HEK293 (cell line): ENCODE results near the gene RPS21.

Experiments used
- IKZF3 ChIP-seq: fragments of 450-650 bp; IDR thresholded peaks from 2 replicates; pipeline ENCODE4 v1.5.0; 2018; ENCODE audit warnings: missing biosample characterization, mild to moderate bottlenecking, missing genetic modification characterization, moderate library complexity
- KLF9 ChIP-seq: fragments of 450-650 bp; formaldehyde crosslinking; IDR thresholded peaks from 2 replicates; pipeline ENCODE4 v1.5.1; 2016; ENCODE audit warnings: missing biosample characterization, missing genetic modification characterization, low read depth
- SP7 ChIP-seq: fragments of 450-650 bp; formaldehyde crosslinking; IDR thresholded peaks from 2 replicates; pipeline ENCODE4 v1.5.1; 2016; ENCODE audit warnings: missing biosample characterization, missing genetic modification characterization
- YY1 ChIP-seq: fragments of 450-650 bp; formaldehyde crosslinking; IDR thresholded peaks from 2 replicates; pipeline ENCODE4 v1.5.1; 2018; ENCODE audit warnings: missing biosample characterization, missing genetic modification characterization
- ZBTB21 ChIP-seq: fragments of 450-650 bp; formaldehyde crosslinking; IDR thresholded peaks from 2 replicates; pipeline ENCODE4 v1.5.1; 2017; ENCODE audit warnings: missing biosample characterization, missing genetic modification characterization
- ZBTB48 ChIP-seq: fragments of 450-650 bp; formaldehyde crosslinking; IDR thresholded peaks from 2 replicates; pipeline ENCODE4 v1.5.1; 2016; ENCODE audit warnings: missing biosample characterization, missing genetic modification characterization
- ZEB2 ChIP-seq: fragments of 450-650 bp; formaldehyde crosslinking; IDR thresholded peaks from 2 replicates; pipeline ENCODE4 v1.5.1; 2016; ENCODE audit warnings: missing biosample characterization, missing genetic modification characterization
- ZNF423 ChIP-seq: fragments of 450-650 bp; formaldehyde crosslinking; IDR thresholded peaks from 2 replicates; pipeline ENCODE4 v1.5.1; 2016; ENCODE audit warnings: missing biosample characterization, missing genetic modification characterization
- ZNF510 ChIP-seq: fragments of 450-650 bp; formaldehyde crosslinking; IDR thresholded peaks from 2 replicates; pipeline ENCODE4 v1.5.1; 2018; ENCODE audit warnings: mild to moderate bottlenecking, missing genetic modification characterization, missing biosample characterization; ENCODE audit not compliant: insufficient replicate concordance
- ZNF549 ChIP-seq: fragments of 450-650 bp; IDR thresholded peaks from 2 replicates; pipeline ENCODE4 v1.5.1; 2018; ENCODE audit warnings: missing biosample characterization, missing genetic modification characterization, mild to moderate bottlenecking, inconsistent platforms, moderate library complexity
- TF ChIP-seq, protein P1 (sequence below): fragments of 450-650 bp; formaldehyde crosslinking; IDR thresholded peaks from 2 replicates; pipeline ENCODE4 v1.5.1; 2016; ENCODE audit warnings: missing biosample characterization, missing genetic modification characterization
- TF ChIP-seq, protein P2 (sequence below): fragments of 450-650 bp; formaldehyde crosslinking; IDR thresholded peaks from 2 replicates; pipeline ENCODE4 v1.5.1; 2016; ENCODE audit warnings: missing biosample characterization, missing genetic modification characterization
- TF ChIP-seq, protein P3 (sequence below): fragments of 450-650 bp; formaldehyde crosslinking; optimal IDR thresholded peaks from 2 replicates; pipeline ENCODE3; 2016; ENCODE audit warnings: missing biosample characterization, mild to moderate bottlenecking, missing genetic modification characterization
- TF ChIP-seq, protein P4 (sequence below): fragments of 450-650 bp; formaldehyde crosslinking; IDR thresholded peaks from 2 replicates; pipeline ENCODE4 v1.5.1; 2016; ENCODE audit warnings: missing biosample characterization, missing genetic modification characterization, borderline replicate concordance

DNA sequence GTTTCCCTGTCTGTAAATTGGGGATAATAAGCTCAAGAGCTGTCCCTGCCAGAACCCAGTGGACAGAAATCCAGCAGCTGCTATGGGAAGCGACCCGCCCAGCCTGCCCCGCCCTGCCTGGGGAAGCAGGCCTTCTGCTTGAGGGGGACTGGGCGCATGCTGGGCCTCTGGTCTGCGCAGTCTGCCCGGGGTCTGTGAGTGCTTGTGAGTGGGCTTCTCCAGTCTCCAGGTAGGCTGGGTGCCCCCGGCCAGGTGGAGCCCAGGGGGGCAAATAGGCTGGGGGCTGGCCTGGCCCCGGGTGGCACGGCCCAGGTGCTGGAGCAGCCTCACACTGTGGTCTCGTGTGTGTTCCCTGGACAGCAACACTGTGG lies 41.1 kb downstream of the RPS21 start:
- TF ChIP-seq, protein P1, sequence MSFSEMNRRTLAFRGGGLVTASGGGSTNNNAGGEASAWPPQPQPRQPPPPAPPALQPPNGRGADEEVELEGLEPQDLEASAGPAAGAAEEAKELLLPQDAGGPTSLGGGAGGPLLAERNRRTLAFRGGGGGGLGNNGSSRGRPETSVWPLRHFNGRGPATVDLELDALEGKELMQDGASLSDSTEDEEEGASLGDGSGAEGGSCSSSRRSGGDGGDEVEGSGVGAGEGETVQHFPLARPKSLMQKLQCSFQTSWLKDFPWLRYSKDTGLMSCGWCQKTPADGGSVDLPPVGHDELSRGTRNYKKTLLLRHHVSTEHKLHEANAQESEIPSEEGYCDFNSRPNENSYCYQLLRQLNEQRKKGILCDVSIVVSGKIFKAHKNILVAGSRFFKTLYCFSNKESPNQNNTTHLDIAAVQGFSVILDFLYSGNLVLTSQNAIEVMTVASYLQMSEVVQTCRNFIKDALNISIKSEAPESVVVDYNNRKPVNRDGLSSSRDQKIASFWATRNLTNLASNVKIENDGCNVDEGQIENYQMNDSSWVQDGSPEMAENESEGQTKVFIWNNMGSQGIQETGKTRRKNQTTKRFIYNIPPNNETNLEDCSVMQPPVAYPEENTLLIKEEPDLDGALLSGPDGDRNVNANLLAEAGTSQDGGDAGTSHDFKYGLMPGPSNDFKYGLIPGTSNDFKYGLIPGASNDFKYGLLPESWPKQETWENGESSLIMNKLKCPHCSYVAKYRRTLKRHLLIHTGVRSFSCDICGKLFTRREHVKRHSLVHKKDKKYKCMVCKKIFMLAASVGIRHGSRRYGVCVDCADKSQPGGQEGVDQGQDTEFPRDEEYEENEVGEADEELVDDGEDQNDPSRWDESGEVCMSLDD (tag by site-specific recombination): no peak
- TF ChIP-seq SP7 (tag by site-specific recombination): no peak
- no peak for TF ChIP-seq ZNF423 (tag by site-specific recombination)
- no peak for TF ChIP-seq ZNF510 (tag by site-specific recombination)
- TF ChIP-seq, protein P2, sequence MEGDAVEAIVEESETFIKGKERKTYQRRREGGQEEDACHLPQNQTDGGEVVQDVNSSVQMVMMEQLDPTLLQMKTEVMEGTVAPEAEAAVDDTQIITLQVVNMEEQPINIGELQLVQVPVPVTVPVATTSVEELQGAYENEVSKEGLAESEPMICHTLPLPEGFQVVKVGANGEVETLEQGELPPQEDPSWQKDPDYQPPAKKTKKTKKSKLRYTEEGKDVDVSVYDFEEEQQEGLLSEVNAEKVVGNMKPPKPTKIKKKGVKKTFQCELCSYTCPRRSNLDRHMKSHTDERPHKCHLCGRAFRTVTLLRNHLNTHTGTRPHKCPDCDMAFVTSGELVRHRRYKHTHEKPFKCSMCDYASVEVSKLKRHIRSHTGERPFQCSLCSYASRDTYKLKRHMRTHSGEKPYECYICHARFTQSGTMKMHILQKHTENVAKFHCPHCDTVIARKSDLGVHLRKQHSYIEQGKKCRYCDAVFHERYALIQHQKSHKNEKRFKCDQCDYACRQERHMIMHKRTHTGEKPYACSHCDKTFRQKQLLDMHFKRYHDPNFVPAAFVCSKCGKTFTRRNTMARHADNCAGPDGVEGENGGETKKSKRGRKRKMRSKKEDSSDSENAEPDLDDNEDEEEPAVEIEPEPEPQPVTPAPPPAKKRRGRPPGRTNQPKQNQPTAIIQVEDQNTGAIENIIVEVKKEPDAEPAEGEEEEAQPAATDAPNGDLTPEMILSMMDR (tag by site-specific recombination): no peak
- no peak for TF ChIP-seq IKZF3 (tag by site-specific recombination)
- TF ChIP-seq ZBTB21: no peak
- TF ChIP-seq ZEB2 (tag by site-specific recombination): no peak
- TF ChIP-seq, protein P3, sequence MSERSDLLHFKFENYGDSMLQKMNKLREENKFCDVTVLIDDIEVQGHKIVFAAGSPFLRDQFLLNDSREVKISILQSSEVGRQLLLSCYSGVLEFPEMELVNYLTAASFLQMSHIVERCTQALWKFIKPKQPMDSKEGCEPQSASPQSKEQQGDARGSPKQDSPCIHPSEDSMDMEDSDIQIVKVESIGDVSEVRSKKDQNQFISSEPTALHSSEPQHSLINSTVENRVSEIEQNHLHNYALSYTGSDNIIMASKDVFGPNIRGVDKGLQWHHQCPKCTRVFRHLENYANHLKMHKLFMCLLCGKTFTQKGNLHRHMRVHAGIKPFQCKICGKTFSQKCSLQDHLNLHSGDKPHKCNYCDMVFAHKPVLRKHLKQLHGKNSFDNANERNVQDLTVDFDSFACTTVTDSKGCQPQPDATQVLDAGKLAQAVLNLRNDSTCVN (tag by site-specific recombination): no peak
- no peak for TF ChIP-seq ZBTB48 (tag by site-specific recombination)
- TF ChIP-seq YY1: no peak
- TF ChIP-seq ZNF549 (tag by site-specific recombination): no peak
- no peak for TF ChIP-seq KLF9 (tag by site-specific recombination)
- TF ChIP-seq, protein P4, sequence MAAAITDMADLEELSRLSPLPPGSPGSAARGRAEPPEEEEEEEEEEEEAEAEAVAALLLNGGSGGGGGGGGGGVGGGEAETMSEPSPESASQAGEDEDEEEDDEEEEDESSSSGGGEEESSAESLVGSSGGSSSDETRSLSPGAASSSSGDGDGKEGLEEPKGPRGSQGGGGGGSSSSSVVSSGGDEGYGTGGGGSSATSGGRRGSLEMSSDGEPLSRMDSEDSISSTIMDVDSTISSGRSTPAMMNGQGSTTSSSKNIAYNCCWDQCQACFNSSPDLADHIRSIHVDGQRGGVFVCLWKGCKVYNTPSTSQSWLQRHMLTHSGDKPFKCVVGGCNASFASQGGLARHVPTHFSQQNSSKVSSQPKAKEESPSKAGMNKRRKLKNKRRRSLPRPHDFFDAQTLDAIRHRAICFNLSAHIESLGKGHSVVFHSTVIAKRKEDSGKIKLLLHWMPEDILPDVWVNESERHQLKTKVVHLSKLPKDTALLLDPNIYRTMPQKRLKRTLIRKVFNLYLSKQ (tag by site-specific recombination): no peak
